DND-41 (cell line): ENCODE results near the gene TSHZ1.

Experiments used
- CTCF ChIP-seq: IDR thresholded peaks from 2 replicates; pipeline ENCODE4 v1.5.1; 2012; ENCODE audit warnings: borderline replicate concordance, low read length, moderate library complexity, mild to moderate bottlenecking; ENCODE audit not compliant: poor library complexity, severe bottlenecking; ENCODE audit errors: extremely low read depth
- EZH2 ChIP-seq: IDR thresholded peaks from 3 replicates; pipeline ENCODE4 v1.6.1; 2012; ENCODE audit warnings: borderline replicate concordance, low read depth, mild to moderate bottlenecking, moderate library complexity, low read length, inconsistent platforms; ENCODE audit not compliant: severe bottlenecking

GRCh38 chr18:75163736-75164135 is 46.9 kb upstream of the TSHZ1 start:
- no peak for TF ChIP-seq CTCF
- TF ChIP-seq EZH2, result no peak
